GM19351 (cell line): ENCODE data around the gene CD68.
A peak's percentile ranks its signal among the peaks of the same experiment; 100 is the strongest.
"Not testable (repeated sequence)": the region's sequence is repeated elsewhere in the genome, so short reads cannot be mapped to it uniquely, and the experiment has no call there.

ENCODE experiments used
- ATAC-seq: cut with Tn5 transposase; IDR thresholded peaks from one replicate; pipeline ENCODE4 v1.9.1; 2021; ENCODE audit warnings: mild to moderate bottlenecking, moderate library complexity; ENCODE audit not compliant: unreplicated experiment

The CD68 gene

DNA sequence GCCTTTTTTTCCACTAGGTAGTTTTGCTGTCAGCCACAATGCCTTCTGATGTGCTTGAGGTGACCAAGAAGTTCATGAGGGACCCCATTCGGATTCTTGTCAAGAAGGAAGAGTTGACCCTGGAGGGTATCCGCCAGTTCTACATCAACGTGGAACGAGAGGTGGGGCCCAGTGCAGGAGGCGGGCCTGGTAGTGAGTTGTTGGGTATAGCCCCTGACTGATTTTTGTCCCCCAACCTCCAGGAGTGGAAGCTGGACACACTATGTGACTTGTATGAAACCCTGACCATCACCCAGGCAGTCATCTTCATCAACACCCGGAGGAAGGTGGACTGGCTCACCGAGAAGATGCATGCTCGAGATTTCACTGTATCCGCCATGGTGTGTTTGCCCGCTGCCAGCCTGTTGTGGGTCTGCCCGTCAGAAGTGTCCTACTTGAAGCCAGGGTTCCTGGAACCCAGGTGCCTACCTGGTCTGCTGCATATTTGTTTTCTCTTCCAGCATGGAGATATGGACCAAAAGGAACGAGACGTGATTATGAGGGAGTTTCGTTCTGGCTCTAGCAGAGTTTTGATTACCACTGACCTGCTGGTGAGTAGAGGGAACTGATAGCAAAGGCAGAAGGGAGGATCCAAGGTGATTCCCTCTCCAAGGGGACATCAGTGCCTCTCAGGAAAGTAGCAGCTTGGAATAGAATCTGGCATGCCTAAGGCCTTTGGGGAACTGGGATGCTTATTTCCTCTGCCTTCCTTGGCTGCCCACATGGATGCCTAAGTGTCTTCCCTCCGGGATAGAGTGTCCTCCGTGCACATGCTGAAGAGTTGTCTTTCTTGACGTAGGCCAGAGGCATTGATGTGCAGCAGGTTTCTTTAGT, 1.9 kb upstream of the CD68 start:
- ATAC-seq, result no peak

DNA sequence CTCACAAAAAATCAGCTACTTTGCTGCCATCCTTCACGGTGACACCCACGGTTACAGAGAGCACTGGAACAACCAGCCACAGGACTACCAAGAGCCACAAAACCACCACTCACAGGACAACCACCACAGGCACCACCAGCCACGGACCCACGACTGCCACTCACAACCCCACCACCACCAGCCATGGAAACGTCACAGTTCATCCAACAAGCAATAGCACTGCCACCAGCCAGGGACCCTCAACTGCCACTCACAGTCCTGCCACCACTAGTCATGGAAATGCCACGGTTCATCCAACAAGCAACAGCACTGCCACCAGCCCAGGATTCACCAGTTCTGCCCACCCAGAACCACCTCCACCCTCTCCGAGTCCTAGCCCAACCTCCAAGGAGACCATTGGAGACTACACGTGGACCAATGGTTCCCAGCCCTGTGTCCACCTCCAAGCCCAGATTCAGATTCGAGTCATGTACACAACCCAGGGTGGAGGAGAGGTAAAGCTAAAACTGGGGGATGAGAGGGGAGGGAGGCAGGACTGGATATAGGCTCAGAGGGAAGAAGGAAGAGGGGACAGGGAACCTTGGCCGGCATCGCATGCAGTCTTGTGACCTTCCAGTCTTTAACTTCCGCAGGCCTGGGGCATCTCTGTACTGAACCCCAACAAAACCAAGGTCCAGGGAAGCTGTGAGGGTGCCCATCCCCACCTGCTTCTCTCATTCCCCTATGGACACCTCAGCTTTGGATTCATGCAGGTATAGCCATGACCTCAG, 581 bp downstream of the CD68 start:
- ATAC-seq, result no peak

DNA sequence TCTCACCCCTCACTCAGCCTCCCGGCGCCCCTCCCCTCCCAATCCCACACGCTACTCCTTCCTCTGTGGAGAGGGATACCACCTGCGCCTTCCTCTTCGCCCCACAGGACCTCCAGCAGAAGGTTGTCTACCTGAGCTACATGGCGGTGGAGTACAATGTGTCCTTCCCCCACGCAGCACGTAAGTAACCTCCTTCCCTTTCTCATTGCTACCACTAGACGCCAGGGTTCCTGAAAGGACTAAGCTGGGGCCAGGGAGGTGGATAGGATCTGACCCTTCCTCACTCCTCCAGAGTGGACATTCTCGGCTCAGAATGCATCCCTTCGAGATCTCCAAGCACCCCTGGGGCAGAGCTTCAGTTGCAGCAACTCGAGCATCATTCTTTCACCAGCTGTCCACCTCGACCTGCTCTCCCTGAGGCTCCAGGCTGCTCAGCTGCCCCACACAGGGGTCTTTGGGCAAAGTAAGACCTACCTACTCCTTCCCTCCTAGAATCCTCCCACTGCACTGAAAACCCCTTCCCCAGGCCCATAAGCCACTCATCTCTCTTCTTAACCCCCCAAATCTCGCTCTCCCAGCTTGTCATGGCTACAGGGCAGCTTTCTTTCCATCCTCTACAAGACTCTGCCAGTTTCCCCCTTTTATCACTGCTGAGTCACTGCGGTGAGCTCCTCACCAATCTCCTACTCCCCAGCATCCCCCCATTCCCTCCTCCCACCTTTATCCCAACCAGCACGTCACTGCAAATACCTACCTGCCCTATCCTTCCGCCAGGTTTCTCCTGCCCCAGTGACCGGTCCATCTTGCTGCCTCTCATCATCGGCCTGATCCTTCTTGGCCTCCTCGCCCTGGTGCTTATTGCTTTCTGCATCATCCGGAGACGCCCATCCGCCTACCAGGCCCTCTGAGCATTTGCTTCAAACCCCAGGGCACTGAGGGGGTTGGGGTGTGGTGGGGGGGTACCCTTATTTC, 1.5 kb downstream of the CD68 start:
- no peak for ATAC-seq

DNA sequence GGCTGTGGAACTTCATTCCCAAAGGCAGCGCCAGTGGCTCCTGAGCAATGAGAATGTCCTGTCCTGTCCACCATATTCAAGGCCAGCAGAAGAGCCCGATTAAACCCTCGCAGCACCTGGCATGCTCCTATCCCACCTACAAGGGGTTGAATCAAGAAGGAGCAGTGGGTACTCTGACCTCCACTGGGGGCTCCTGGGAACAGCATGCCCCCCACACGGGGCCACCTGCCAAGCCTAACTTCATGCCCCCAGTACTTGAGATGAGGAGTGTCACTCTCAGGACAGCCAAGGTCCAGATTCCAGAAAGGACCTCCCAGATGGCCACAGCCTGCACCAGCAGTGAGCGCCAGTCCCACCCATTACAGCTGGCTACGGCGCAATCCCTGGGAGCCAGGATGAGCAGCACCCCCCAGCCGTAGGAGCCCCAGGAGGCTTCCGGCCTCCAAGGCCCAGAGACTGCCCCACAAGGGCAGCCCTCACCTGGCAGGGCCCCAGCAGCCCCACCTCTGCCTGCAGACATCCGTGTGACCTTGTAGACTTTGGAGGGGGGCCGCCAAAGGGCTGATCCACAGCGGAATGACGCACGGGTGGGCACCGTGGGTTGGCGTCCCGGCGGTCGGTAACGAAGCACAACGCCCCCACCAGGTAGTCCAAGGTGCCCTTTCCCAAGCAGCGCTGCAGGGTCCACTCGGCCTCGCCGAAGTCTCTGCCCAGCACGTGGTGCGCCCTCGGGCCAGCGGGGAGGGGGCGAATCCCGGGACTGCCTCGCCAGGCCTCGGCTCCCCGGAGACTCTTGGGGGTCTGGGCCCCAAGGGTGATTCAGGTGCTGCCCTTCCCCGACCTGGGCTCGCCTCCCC, 3.2 kb downstream of the CD68 start:
- ATAC-seq, result no peak

DNA sequence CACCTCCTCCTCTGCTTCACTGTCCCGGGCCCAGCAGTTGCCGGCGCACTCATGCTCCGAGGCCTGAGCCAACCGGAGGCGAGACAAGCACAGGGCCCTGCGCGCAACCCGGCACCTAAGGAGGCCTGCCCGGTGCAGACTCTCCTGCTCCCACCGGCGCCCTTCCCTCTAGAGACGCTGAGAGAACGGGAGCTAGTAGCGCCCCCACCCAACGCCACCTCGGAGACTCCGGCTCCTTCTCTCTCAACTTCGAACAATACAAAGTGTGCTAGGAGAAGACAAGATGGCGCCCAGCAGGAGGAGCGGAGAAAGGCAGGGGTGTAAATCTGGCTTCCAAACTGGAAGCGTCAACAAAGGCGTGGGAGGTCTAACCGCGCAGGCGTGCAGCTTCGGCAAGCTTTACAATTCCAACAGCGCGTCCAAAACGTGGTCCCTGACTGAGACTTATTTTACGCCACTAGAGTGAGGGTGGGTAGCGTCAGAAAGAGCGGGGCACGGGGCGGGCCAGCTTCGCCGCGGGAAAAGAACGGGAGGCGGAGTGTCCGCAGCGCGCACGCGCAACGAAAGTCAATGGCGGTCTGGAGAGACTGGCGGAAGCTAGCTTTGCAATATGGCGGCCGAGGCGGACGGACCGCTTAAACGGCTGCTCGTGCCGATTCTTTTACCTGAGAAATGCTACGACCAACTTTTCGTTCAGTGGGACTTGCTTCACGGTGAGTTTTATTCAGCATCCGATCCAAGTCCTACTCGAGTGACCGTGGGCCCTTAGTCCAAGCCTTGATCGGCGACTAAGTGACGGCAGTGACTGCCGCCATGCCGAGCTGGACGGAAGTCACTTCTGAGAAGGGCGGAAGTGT, 4.0 kb downstream of the CD68 start, which contains the start of gene MPDU1:
TSS of gene MPDU1 (plus strand) at position 600 of the 857 bp plus-strand sequence. CDS start at position 611, 11 bp downstream.
- peak; percentile 58 for ATAC-seq

DNA sequence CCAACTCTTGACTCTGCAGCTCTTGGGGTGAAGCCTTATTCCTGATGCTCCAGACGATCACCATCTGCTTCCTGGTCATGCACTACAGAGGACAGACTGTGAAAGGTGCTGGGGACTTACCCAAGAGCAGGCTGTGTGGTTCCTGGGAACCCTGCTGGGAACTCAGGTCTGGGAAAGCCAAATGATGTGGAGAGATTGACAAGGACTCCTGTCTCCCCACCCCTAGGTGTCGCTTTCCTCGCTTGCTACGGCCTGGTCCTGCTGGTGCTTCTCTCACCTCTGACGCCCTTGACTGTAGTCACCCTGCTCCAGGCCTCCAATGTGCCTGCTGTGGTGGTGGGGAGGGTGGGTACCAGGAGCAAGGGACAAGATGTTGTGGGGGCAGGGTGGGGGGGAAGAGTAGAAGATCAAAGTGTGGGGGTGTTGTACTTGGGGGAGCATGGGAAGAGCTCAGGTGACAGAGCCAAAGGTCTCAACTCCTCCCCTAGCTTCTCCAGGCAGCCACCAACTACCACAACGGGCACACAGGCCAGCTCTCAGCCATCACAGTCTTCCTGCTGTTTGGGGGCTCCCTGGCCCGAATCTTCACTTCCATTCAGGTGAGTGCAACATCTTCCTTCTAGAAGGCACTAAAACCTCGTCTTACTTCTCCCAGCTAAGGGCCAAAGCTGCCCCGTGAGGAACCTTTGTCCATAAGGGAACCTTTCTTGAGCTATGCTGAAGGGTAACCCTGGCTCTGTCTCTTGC, 7.4 kb downstream of the CD68 start:
- ATAC-seq, result no peak

DNA sequence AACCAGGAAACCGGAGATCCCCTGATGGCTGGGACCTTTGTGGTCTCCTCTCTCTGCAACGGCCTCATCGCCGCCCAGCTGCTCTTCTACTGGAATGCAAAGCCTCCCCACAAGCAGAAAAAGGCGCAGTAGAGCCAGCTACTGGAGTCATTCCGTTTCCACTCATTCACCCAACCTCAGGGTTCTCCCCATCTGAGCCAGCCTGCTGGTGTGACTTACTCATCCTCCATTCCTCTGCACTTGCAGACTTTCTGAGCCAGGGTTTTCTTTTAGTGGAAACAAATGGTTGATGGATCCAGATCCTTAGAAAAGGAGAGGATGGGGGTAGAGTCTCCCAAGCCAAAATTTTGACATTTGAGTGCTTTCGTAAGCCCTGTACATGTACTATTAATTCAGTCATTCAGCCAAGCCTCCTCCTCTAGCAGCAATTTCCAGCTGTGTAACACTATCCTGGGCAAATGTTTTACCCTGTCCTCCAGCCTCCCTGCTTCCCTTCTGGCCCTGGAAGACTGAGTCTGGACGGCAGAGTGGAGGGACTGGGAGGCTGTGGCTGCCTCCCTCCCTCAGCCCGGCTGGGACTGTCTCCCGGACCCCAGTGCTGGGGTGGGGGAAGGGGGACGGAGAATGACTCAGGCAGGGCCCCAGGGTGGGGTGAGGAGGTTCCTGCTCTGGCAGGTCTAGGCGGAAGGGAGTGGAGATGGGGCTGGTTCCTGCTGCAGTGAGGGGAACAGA, 8.1 kb downstream of the CD68 start:
- no peak for ATAC-seq

DNA sequence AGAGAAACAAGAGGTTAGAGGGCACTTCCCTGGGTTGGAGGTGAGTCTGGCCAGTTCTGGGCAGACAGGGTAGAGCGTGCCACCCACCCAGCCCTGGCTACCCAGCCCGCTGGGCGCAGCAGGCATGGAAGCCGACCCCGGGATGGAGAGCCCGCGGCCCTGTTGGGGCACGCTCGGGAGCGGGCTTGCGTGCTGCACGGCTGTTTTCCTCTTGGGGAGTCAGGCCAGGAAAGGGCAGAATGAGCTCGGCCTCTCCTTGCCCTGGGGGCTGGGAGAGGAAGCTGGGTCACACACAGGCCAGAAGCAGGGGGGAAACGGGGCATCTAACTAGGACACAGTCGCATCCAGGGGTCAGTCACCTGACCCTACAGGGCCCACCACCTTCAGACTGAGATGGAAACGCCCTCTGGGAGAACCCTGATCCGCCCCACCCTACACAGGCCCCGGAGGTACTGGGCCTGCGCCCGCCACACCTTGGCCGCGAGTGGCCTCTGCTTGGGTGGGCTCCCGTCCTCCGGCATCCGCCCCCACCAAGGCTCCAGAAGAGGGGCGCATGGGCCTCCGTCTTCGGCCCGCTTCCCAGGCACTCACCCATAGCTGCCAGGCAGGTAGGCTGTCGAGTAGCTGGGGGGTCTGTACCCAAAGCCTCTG, 9.2 kb downstream of the CD68 start:
- no peak for ATAC-seq

DNA sequence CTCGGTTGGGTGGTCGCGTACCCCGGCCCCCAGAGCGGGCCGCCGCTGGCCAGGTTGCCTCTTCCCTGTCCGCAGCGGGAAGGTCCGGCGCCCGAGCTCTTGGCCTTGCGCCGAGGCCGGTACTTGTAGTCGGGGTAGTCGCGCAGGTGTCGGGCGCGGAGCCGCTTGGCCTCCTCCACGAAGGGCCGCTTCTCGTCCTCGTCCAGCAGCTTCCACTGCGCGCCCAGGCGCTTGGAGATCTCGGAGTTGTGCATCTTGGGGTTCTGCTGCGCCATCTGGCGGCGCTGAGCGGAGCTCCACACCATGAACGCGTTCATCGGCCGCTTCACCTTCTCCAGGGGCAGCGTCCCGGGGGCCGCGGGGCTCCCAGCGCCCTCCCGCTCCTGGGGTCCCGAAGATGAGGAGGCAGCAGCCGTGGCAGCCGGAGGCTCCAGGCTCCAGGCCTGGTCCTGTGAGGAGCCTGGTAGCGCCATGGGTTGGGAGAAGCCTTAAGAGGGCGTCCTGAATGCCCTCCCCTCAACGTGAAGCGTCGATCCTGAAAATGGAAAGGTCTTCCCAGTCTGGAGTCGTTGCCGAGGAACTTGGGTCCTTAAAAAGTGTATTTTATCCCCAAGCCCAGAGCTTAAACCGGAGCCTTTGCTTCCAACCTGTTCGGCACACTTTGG, 9.9 kb downstream of the CD68 start:
- ATAC-seq, result no peak

DNA sequence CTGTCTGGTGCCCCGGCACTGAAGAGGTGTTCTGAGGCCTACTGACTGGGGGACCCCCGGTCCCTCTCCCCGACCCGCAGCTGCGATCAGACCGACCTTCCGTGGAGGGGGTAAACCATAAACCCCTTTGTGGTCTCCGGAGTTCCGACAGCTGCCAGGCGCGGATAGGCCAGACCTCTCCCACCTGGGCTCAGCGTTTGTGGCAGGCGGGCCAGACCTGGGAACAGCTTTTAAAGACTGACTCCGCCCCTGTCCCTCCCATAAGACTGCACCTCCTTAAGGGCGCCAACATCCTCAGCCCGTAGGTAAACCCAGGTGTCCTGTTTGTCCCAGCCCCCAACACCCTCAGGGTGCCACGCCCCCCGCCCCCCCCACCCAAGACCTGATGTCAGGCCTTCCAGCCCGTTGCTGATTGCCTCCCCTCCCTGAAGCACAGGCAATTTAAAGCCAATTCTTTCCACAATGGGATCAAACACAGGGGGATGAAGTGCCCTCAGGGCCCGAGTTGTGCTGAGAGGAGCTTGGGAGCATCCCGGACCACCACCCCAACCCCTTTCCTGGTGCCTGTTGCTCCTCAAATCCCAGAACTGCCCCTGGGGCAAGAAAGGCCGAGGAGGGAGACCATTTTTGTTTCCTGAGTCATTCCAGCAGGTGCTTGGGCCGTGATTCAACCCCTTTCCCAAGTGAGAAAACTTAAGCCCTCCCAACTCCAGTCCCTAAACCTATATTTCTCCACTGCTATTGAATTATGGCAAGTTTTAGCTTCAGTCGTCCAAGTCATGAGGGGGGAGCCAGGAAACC, 10.7 kb downstream of the CD68 start, which contains the start of gene SOX15:
TSS of gene SOX15 (minus strand) at position 204 of the 801 bp plus-strand sequence. CDS start 418 bp downstream, outside the sequence.
- no peak for ATAC-seq

DNA sequence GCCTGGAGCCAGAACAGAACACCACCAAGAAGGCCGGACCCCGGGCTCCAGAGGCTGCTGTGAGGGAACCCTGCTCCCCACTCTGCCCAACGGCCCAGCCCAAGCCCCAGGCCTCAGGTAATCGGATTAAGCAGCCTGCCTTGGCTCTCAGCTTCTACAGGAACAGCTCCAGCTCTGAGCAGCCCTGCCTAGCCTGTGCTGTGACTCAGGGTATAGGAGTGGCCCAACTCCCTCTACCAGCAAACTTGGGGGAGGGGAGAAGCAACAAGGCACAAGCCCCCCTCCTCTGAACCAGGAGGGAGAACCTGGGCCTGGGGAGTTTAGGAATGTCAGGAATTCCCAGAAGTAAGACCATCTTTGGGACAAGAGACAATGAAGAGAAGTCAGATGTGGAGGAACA, 11.3 kb downstream of the CD68 start:
- ATAC-seq, result no peak

DNA sequence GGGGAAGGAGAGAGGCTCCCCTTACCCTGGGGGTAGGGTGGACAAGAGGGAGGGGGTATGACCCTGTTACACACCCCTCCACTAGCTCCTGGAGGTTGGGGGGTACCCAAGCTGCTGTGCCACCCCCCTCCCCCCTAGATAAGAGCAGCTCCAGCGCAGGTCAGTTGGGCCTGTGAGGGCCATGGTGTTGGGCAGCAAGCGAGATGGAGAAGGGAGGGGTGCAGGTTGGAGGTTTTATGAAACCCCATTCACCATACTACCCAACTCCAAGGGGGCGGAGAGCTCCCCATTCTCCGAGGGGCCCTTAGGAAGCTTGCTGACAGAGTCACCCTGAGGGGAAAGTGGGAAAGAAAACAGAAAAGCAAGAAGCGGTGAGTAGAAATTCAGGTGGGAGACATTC, 12.2 kb downstream of the CD68 start:
- no peak for ATAC-seq

DNA sequence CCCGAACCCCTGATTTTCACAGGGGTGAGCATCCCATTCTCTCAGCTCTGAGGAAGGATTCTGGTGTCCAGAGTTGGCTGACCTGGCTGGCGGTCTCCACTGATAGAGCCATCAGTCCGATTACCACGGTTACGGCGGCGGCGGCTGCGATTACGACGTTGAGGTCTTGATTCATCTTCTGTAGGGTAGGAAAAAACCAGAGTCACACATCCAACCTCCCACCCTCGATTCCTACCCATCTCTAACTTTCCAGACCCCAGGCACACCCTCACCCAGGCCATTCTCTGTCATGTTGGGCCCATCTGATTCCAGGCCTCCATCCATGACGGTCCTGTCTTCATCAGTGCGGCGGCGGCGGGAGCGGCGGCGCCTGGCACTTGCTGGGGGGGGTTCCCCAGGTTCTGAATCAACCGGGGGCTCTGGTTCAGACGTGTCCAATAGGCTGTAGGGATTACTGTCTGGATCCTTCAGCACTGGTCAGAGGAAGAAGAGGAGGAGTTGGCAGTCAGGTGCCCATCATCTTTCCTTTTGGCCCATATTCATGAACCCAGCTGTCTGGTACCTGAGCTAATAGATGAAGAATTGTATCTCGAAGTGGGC, 13.1 kb downstream of the CD68 start:
- no peak for ATAC-seq

DNA sequence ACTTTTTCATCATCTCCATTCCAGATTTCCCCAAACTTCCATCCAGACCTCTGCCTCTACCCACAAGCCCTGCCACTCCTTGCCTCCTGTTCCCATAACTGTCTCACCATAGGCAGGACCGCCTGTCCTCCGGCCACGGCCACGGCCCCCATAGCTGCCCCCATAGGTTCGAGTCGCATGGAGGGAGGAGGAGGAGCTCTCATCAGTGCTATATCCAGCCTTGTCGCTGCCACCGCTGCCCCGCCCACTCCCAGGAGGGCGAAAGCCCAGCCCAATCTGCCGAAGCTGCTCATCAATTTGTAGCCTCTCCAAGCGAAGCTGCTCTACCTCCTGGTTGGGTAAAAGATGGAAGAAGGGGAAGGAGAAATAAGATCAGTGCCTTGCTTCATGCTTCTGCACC, 13.9 kb downstream of the CD68 start:
- no peak for ATAC-seq

DNA sequence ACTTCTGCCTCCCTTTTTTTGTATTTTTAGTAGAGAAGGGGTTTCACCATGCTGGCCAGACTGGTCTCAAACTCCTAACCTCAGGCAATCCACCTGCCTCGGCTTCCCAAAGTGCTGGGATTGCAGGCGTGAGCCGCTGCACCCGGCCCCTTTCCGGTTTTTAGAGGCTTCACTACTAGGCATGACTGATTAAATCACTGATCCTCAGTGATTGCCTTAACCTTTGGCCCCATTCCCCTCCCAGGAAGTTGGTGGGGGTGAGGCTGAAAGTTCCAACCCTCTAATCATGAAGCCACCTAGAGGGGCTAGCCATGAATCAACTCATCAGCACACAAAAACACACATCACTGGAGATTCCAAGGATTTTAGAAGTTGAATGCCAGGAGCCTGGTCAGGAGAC, 18.1 kb downstream of the CD68 start:
- ATAC-seq, result not testable (repeated sequence)
